HUDEP-2 (cell line): Measurements from ENCODE around the gene DIPK1B.

Experiments
- DNase-seq, 76 experiments: peaks; one replicate each; lab custom pipeline; 2025; ENCODE audit not compliant: unreplicated experiment in 76 of 76; lab: John Stamatoyannopoulos, UW

The DIPK1B gene

GRCh38 chr9:136672431-136673087 lies 39.8 kb upstream of the DIPK1B start:
- DNase-seq: no peak

GRCh38 chr9:136673088-136673974 lies 39.0 kb upstream of the DIPK1B start:
- peak in 2 of 76 experiments; percentile 46 for DNase-seq

GRCh38 chr9:136673975-136674785 lies 38.2 kb upstream of the DIPK1B start:
- DNase-seq: peak in 6 of 76 experiments; percentile 19 to 55 (median 34)

GRCh38 chr9:136674786-136675349 lies 37.5 kb upstream of the DIPK1B start:
- DNase-seq: peak in 3 of 76 experiments; percentile 20 to 43 (median 39)

- no peak for DNase-seq
These were observed 36.7 kb upstream of the DIPK1B start for GRCh38 chr9:136675477-136676296.

GRCh38 chr9:136676297-136676794 lies 36.0 kb upstream of the DIPK1B start:
- no peak for DNase-seq

- no peak for DNase-seq
These were observed 35.3 kb upstream of the DIPK1B start for GRCh38 chr9:136676920-136677686.

- DNase-seq: no peak
These were observed 34.3 kb upstream of the DIPK1B start for GRCh38 chr9:136678034-136678433.

GRCh38 chr9:136678624-136679023 lies 33.7 kb upstream of the DIPK1B start:
- DNase-seq: peak in 17 of 76 experiments; percentile 10 to 49 (median 24)

GRCh38 chr9:136679431-136679941 lies 32.9 kb upstream of the DIPK1B start:
- peak in 13 of 76 experiments; percentile 12 to 51 (median 18) for DNase-seq

GRCh38 chr9:136681029-136681428 lies 31.3 kb upstream of the DIPK1B start:
- DNase-seq: no peak

- DNase-seq: no peak
These were observed 30.2 kb upstream of the DIPK1B start for GRCh38 chr9:136681945-136682699.

GRCh38 chr9:136682710-136683109 lies 29.7 kb upstream of the DIPK1B start:
- DNase-seq: no peak

- DNase-seq: no peak
These were observed 29.1 kb upstream of the DIPK1B start for GRCh38 chr9:136683173-136683745.

GRCh38 chr9:136683755-136684154 lies 28.6 kb upstream of the DIPK1B start:
- DNase-seq: no peak

GRCh38 chr9:136684339-136684738 lies 28.0 kb upstream of the DIPK1B start:
- DNase-seq: no peak

GRCh38 chr9:136684799-136685198 lies 27.6 kb upstream of the DIPK1B start:
- no peak for DNase-seq

GRCh38 chr9:136685216-136685615 lies 27.2 kb upstream of the DIPK1B start:
- DNase-seq: no peak
